Activated CD4-positive, alpha-beta T cell treated with anti-CD3 and anti-CD28 coated beads, Interleukin-2, amount 50 U/mL, for 24 hours (primary cell): ENCODE data around the gene VAMP2.

Experiments used
- DNase-seq, 2 donors: peaks; one replicate each; pipeline ENCODE4 v3.0.0-alpha.2; 2020; ENCODE audit warnings: low read depth in 1 of 2, low spot score in 1 of 2

The VAMP2 gene

DNA sequence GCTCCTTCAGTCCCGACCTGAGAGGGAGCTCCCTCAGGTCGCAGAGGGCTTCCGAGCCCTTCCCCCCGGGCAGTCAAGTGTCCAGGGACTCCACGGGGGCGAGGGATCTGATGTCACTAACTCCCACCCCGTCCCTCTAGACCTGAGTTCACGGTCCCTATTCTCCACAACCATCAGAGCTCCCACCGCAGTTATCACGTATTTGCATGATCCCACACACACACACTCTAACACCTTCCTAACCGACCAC is 6.8 kb downstream of the VAMP2 start:
- no peak for DNase-seq

DNA sequence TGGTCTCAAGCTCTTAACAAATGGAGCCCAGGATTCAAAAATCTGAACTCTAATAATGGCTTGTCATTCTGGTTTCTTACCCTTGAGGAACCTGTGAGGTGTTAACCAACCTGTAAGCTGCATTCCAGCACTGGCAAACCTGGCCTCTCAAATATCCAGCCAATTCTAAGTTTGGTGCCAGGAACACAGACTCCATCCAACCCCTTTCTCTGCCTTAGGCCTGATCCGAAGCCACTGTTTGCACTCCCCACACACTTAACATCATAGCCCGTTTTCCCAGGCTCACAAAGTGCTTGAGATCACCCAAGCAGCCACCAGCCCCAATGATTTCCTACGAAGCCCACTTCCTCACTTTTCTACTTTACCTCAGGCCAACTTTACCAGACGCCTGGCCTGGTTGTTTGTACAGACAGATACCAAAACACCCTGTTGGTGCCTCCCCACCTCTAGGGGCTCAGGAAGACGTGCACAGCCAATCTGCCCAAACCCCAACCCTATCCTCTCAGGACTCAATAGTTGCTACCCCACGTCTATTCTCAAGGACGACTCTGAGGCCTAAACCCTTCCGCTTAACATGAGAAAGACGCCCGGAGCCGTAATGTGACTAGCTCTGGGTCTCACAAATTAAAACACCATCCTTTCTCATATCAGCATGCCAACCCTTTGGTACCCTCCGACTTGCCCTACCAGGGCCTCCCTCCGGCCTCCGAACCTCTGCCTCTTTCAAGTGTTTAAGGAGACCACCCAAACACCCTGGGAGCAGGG is 7.3 kb downstream of the VAMP2 start:
- no peak for DNase-seq

DNA sequence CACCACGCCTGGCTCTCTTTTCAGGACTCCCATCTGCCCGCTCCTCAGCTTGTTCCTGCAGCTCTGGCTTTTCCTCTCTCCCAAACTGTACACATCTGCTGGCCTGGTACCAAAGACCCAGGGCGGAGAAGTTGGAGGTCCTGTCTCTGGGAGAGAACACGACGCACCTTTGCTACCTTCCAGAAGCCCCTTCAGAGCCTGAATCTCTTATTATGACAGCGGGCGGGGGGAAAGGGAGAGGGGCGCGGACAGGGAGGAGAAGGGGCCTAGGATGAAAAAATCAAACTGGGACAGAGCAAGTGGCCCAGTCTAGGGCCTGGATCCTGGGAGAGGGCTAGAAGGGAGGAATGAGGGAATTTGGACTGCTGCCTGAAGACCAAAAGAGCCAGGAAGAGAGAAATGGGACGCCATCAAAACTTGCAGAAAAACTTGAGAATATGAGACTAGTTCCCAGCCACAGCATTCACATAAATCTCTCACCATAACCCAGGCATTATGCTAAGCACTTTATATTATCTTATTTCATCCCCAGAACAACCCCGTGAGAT is 8.1 kb downstream of the VAMP2 start:
- DNase-seq, result no peak

DNA sequence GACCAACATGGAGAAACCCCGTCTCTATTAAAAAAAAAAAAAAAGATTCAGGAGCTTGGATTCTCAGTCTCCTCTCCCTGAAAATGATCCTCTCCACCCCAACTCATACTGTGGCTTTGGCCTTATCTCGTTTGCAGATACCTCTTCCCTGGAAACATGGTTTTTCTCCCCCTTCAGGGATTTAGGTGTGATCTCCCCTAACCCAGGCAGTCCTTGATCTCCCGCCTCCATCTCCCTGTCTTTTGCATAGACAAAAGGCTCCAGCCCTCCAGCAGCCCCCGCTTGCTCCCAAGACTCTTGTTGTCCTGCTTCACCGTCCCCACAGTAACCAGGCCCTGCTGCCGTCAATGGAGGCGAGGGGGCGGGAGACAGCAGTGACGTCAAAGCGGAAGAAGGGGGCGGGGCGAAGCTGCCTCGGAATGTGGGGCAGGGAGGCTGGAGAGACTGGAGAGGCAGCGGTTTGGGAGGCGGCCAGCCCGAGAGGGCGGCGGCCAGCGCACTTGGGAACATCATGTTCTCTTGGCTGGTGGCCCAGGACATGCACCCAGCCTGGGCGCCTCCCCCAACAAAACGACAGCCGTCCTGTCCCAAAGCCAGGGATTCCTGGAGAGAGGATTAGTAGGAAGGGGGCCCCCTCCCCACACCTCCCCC is 8.7 kb downstream of the VAMP2 start:
- DNase-seq, result peak; percentile 62 to 84

DNA sequence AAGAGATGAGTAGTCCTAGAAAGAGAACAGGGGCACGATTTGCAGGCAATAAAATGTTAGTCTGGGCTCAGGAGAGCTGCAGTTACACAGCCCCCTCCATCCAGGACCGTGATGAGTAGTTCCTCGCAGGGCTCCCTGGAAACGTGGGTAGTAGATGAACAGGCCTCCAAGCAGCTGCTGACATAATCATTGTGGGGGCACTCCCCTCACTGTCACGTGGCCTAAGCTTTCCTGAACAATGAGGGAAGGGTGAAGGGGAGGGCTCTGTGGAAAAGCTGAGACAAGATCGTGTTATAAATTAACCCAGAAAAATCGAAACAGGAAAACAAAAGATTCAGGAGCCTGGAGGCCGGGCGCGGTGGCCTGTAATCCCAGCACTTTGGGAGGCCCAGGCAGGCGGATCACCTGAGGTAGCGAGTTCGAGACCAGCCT is 9.2 kb downstream of the VAMP2 start:
- DNase-seq, result peak; percentile 23 to 57

DNA sequence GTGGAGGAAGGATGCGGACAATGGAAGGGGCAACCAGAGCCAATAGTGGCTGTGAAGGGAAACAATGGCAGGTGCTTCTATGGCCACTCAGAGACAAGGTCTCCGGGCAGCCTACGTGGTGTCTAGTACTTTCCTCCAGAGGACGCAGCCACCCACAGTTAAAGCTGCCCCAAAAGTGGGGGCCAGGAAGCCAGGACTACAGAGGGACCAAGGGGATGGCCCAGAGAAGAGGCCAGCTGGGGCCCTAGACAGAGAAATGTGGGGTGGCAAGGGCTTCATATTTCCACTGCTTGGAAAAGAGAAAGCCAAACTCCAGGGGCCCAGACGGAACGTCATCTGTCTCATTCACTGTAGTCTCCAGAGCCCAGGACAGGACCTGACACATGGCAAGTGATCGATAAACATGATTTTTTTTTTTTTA is 9.7 kb downstream of the VAMP2 start:
- no peak for DNase-seq

DNA sequence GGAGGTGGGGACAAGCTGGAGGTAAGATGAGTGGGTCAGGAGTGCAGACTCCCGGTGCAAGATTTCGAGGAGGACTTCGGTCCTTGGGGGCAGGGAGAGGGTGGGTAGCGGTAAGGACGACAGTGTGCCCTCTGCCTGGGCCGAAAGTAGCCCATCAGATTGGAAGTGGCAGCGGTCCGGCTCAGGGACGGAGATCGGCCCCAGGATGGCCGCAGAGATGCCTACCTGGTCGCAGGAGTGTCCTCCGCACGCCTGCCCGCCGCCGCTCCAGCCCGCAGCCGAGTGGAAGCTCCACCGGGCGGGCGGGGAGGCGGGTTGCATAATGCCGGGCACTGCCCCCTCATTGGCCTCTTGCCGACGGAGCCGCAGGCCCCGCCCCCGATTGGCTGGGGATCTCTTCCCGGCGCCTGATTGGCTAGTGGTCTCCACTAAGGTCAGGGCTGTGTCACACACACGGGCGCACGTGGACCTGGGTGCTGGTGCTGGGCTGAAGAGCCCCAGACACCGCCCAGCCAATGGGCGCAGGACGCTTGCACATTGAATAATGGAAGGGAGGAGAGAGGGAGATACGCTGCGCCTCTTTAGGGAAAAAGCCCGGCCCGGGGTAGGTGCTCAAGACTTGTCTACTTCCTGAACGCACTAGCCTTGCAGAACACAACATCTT is 10.5 kb downstream of the VAMP2 start, which contains the start of gene PER1:
TSS of gene PER1 (minus strand) at position 293 of the 664 bp plus-strand sequence. CDS start 1,698 bp downstream, outside the sequence.
- peak; percentile 63 to 82 for DNase-seq

DNA sequence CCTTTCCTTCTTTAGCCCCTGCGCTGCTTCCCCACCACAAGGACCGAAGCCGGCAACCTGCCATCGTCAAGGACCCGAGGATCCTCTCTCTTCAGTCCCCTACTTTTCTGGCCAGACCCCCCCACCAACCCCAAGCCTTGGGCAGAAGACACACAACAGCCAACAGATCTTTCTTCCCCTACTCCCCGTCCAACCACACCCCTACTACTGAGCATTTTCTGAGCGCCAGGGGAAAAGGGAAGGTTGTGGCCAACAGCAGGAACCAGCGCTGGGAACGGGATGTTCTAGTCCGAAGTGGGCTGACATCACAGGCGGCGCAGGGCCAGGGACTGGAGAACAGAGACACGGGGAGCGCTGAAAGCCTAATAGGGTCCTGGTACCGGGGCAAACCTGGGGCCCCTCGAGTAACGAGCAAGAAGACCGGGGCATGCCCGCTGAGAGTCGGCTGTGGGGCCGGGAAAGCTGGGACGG is 11.1 kb downstream of the VAMP2 start:
- no peak for DNase-seq

DNA sequence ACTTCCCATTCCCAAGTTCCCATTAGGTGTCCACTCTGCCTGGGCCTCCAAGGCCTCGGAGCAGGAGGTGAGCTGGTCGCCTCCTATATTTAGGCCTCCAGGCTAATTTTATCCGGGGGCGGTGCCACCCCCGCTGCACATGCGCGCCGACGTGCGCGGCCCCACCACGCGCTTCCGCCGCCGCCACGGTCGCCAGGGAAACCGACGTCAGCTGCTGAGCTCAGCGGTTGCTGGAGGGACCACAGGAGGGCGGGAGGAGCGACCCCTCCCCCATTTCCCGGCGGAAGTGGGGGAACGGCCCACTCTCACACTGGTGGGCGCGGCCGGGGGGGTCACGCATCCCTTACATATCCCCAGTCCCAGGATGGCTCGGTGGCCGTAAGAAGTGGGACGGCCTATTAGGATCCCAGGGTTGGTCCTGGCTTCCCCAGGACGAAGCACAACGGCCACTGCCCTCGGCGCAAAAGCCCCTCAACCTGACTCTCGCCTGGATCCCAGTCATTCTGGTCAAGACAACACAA is 11.6 kb downstream of the VAMP2 start:
- peak; percentile 68 to 80 for DNase-seq

DNA sequence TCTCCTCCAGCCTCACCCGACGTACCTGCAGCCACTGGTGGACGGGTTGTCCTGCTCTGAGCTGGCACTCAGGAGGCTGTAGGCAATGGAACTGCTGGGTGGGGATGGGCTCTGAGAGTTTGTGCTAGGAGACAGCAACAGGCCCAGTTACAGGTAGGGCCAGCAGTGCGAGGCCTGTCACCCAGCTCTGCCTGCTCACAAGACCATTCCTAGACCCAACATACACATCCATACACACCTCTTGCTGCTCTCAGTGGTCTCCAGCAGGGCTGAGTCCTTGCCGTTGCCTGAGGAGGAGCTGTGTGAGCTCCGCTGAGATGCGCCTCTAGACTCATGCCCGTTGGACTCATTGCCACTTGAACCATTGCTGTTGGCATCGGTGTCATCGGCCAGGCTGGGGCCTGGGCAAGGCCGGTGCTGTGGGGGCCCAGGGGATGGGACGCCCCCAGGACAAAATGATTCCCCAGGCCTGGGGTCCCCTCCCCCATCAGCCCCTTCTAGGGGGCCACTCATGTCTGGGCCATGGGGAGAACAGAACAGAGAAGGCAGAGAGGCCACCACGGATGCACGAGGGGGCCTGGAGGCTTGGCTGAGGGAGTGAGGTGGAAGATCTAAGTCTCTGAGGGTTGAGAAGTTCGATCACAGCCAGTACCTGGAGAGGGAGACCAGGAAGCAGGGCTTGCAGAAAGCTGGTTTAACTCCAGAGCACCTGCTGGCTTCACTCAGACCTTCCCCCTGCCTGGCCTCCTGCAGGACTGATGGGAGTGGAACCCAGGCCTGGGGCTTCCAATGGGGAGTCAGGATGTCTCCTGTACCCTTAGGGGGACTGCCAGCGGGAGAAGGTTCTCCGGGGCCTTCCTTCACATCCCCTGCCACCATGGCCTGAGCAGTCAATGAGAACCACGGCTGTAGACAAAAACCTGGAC is 12.3 kb downstream of the VAMP2 start:
- DNase-seq, result no peak

DNA sequence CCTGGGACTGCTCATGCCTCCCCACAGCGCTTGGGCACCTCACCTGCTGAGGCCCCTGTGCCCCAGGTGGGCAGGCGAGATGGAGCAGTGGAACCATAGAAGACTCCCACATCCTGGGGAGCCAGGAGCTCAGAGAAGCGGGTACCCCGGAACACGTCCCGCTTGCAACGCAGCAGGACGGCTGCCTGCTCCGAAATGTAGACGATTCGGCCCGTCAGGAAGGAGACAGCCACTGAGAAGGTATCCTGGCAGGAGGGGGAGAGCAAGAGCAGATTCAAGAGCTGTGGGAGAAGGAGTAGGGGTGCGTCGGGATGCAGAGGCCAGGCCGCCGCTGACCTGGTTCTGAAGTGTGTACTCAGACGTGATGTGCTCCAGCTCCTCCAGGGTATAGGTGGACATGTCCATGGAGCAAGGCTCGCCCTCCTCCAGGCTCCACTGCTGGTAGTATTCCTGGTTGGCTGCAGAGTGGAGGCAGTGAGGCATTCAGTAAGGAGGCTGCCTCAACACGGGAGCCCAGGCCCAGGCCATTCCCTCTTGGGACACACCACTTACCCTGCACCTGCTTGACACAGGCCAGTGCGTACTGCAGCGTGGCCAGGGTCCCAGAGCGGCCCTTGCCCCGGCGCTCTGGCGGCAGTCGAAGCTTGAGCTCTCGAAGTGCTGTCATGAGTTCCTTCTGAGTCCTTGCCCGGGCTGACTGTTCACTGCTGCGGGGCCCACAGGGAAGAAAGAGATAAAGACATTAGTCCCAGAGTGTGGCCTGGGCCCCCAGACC is 13.1 kb downstream of the VAMP2 start:
- no peak for DNase-seq

DNA sequence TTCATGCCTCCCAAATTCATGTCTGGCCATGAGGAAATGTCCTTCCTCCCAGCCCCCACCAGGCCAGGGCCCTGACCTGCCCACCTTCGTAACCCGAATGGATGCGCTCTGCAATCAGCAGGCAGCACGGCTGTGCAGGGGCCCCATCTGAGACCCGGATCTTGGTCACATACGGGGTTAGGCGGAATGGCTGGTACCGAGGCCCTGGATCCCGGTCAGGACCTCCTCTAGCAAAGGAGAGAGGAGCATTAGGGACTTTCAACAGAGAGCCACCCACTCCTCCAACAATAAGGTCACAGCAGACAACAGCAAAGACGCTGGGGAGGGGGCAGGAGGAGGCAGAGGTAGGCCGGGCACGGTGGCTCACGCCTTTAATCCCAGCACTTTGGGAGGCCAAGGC is 14.2 kb downstream of the VAMP2 start:
- no peak for DNase-seq

DNA sequence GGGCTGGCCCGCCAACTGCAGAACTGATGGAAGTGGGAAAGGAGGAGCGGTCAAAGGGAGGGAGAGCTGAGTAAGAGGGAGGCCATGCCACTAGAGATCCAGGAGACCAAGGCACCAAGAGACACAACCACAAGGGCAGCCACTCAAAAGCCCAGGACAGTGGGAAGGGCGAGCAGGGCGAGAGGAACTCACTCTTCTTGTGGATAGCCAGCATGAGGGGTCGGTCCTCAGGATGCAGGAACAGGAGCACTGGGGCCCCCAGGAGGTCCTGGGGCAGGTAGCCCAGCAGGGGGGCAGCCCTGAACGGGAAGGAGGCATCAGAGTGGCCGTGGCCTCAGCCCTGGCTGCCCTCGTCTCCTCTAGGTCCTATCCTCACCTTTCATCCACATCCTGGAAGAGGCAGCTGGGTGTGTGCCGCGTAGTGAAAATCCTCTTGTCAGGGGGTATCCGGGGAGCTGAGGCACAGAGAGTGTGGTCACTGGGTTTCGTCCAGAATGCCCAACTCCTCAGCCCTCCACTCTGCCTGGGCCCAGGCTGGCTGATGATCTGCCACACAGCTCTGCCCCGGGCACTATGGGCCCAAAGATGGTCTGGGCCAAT is 14.8 kb downstream of the VAMP2 start:
- no peak for DNase-seq

DNA sequence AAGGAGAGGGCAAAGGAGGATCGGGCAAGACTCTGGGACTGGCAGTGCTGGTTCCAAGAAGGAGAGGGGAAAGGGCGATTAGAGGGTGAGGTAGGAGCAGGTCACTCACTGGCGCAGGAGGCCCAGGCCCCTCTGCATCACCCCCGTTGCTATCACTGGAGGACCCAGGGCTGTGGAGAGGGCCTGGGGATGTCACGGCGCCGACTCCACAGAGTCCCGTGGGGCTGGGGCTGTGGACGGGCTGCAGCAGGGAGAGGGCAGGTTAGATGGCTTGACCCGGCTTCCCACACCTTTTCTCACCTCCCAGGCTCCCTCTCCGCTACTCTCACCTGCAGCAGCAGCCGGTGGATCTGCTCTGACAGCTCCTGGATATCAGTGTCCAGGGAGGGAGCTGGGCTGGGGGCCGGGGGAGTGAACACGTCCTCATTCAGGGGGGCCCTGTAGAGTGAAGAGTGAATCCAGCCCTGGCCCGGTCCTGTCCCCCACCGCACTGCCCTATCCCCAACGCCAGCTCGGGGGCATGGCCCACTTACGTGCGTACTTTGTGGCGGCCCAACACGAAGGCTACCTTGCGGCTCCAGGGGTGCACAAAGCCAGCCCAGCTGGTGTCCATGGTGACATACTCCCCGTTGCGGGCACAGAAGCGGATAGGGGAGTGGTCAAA is 15.5 kb downstream of the VAMP2 start:
- DNase-seq, result no peak

DNA sequence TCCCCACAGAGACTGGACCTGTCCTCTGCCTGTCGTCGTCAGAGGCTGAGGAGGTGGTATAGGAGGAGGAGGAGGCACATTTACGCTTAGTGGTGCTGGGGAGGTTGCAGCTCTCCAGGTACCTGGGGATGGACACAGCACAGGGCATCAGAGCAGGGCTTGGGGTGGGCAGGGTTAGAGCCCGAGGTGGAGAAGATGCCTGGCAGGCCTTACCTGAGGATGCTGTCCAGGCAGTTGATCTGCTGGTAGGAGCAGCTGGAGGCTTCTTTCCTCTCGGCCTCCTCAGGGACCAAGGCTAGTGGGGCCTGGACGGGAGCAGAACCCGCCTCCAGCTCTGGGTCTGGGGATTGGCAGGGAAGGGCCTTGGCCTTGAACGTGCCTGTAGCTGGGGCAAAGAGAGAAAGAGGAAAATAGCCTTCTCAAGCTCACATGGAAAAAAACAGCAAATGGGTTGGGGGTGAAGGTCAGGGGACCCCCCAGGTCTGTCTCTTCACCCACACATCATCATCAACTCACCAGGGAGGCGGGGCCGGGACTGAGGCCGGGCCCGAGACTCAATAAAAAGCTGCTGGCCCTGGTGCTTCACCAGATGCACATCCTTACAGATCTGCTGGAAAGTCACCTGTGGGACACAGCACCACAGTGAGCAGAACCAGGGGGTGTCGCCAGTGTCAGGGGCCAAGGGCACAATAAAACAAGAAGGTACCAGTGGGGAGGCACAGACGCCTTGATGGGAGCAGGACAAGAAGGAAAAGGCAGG is 16.2 kb downstream of the VAMP2 start:
- DNase-seq, result no peak

DNA sequence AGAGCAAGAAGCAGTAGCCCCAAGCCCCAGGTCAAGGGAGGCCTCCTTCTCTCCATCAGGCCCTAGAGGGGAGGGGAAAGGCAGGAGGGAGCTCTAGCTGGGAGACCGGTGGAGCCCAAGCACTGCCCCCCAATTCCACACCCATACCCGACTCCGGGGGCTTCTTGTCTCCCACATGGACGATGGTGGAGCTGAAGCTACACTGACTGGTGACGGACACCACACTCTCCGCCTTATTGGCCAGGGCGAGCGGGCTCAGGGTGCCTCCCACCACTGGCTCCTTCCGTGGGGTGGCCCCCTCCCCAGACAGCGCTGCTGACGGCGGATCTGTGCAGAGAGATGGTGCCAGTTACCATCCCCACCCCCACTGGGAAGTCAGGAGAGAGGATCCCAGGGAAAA is 16.9 kb downstream of the VAMP2 start:
- no peak for DNase-seq

DNA sequence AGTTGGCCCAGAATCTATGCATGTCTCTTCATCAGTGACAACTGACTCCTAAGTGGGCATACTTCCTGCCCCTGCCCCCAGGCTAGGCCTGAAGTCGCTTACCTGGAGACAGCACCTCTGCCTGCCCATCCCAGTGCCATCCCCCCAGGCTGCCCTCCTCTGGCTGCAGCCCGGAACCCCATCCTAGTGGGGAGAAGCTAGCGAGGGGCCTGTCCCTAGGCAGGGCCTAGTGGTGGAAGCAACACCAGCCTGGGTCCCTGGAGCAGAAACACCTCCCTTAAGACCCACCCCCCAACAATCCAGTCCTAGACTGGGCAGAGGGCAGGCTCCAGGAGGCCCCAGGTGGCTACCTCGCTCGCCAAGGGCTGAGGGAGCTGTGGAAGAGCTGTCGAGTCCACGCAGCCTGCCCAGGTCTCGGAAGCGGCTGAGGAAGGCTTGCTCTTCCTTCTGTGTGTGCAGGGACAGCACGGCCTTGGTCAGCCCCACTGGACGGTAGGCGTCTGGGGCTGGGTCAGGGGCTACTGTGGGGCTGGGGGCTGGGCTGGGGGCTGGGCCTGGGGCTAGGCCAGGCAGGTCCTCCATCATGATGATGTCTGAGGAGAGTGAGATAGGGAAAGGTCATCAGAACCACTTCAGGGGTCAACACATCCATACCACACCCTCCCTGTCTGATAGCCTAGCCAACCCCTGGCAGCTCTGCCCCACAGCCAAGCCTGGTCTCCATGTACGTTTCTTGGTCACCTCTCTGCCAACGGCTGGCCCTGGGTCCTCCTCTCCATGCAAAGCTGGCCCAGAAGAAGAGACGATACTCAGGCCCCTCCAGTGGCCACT is 18.1 kb downstream of the VAMP2 start:
- no peak for DNase-seq
